Activated B cell treated with CpG ODN at 0.5 μM for 24 hours (primary cell): ENCODE data around the gene DRG1. TPM values are rescaled to one million over a fixed set of nuclear protein-coding genes. Genes with fewer than 3 reads are reported as not detected.

Experiments
- ATAC-seq: fragments of 200-7000 bp; cut with Tn5 transposase; one replicate; pipeline ENCODE4 v1.10.0; 2021; ENCODE audit warnings: low read depth, mild to moderate bottlenecking, moderate library complexity
- CTCF ChIA-PET: fragments of 350-600 bp; sonication (Branson Sonifier 250); formaldehyde crosslinking; loops from one replicate; lab custom pipeline; 2021; ENCODE audit warnings: antibody characterized with exemption; lab: Charles Lee
- POLR2A ChIA-PET: fragments of 350-600 bp; sonication (Branson Sonifier 250); formaldehyde crosslinking; loops from one replicate; lab custom pipeline; 2021; ENCODE audit warnings: antibody characterized with exemption; lab: Charles Lee
- DNase-seq: peaks from one replicate; pipeline ENCODE4 v3.0.0; 2022
- H3K27ac Mint-ChIP-seq: one replicate; pipeline ENCODE4 v1.8.0; 2020; ENCODE audit warnings: mixed read lengths
- H3K27me3 Mint-ChIP-seq: one replicate; pipeline ENCODE4 v1.8.0; 2021; ENCODE audit warnings: mixed read lengths
- H3K36me3 Mint-ChIP-seq: one replicate; pipeline ENCODE4 v1.8.0; 2021; ENCODE audit warnings: low read depth, mixed read lengths
- H3K4me1 Mint-ChIP-seq: one replicate; pipeline ENCODE4 v1.8.0; 2021; ENCODE audit warnings: mixed read lengths
- H3K4me3 Mint-ChIP-seq: one replicate; pipeline ENCODE4 v1.8.0; 2020; ENCODE audit warnings: mild to moderate bottlenecking, mixed read lengths
- H3K9me3 Mint-ChIP-seq: one replicate; pipeline ENCODE4 v1.8.0; 2020; ENCODE audit warnings: mixed read lengths
- CTCF ChIP-seq: fragments of 200-600 bp; IDR thresholded peaks from one replicate; pipeline ENCODE4 v1.8.0; 2022; ENCODE audit warnings: antibody characterized with exemption, mild to moderate bottlenecking
- intact Hi-C: fragments of 100-400 bp; cut with micrococcal nuclease; formaldehyde crosslinking; loops from one replicate; pipeline ENCODE4 v1.15.1; 2024
- total RNA-seq: library from RNA; stranded (reverse); gene quantifications from 2 replicates; pipeline ENCODE4 v1.2.3, GENCODE V29; 2022

DRG1 gene
- total RNA-seq, 1 donor from 2014 or later: 68.5 TPM

GRCh38 chr22:31425331-31426050, 26.1 kb downstream of the DRG1 start:
- ATAC-seq: no peak
- ChIA-PET POLR2A (interaction anchor here (0.6 kb wide), 1 partner anchor 70 kb away, joined by 3 read pairs; no protein-coding TSS in a partner anchor), CTCF (no interaction called here)
- no peaks in the 10 kb centered on the region for H3K27me3 Mint-ChIP-seq
- H3K9me3 Mint-ChIP-seq: no peaks in the 10 kb centered on the region
- peaks cover 78% of the 10 kb centered on the region for H3K36me3 Mint-ChIP-seq
- intact Hi-C loops: no loop called here
- no peak overlapping the region for H3K27ac Mint-ChIP-seq
- H3K4me1 Mint-ChIP-seq: no peaks in the 10 kb centered on the region
- no peak overlapping the region for H3K4me3 Mint-ChIP-seq
- TF ChIP-seq CTCF: no peak
- DNase-seq: no peak

- TF ChIP-seq CTCF: no peak
- no peak for DNase-seq
- H3K27ac Mint-ChIP-seq: no peak overlapping the region
- ChIA-PET CTCF (interaction anchor here (1.0 kb wide), 1 partner anchor 20 kb away, joined by 4 read pairs; no protein-coding TSS in a partner anchor), POLR2A (interaction anchor here (0.6 to 0.7 kb wide), 2 partner anchors 28 to 44 kb away, joined by 3 read pairs; no protein-coding TSS in a partner anchor)
- H3K36me3 Mint-ChIP-seq: peaks cover 87% of the 10 kb centered on the region
- no peaks in the 10 kb centered on the region for H3K27me3 Mint-ChIP-seq
- H3K9me3 Mint-ChIP-seq: no peaks in the 10 kb centered on the region
- ATAC-seq: no peak
- intact Hi-C loops: no loop called here
- no peak overlapping the region for H3K4me3 Mint-ChIP-seq
- no peaks in the 10 kb centered on the region for H3K4me1 Mint-ChIP-seq
These were observed 32.5 kb downstream of the DRG1 start for GRCh38 chr22:31431950-31432349.

GRCh38 chr22:31436132-31436531, 36.7 kb downstream of the DRG1 start:
- CTCF ChIA-PET: no interaction called here

GRCh38 chr22:31439808-31440207, 40.4 kb downstream of the DRG1 start:
- ATAC-seq (no peak), DNase-seq (no peak)
- intact Hi-C loops: no loop called here
- Mint-ChIP-seq H3K4me1 (no peaks in the 10 kb centered on the region), H3K27ac (no peak overlapping the region), H3K4me3 (no peak overlapping the region), H3K36me3 (peaks cover 99% of the 10 kb centered on the region), H3K9me3 (no peaks in the 10 kb centered on the region), H3K27me3 (no peaks in the 10 kb centered on the region)
- ChIA-PET CTCF (no interaction called here), POLR2A (interaction anchor here (0.9 kb wide), 1 partner anchor 10 kb away, joined by 3 read pairs; no protein-coding TSS in a partner anchor)
- TF ChIP-seq CTCF: no peak

More at GRCh38 chr22:31436132-31436531, 36.7 kb downstream of the DRG1 start:
- POLR2A ChIA-PET: no interaction called here
- Mint-ChIP-seq H3K9me3 (no peaks in the 10 kb centered on the region), H3K36me3 (peaks cover 94% of the 10 kb centered on the region), H3K4me3 (no peak overlapping the region), H3K27ac (no peak overlapping the region), H3K4me1 (no peaks in the 10 kb centered on the region), H3K27me3 (no peaks in the 10 kb centered on the region)
- ATAC-seq (no peak), DNase-seq (no peak)
- TF ChIP-seq CTCF: no peak
- intact Hi-C loops: no loop called here

- H3K36me3 Mint-ChIP-seq: peaks cover 100% of the 10 kb centered on the region
- CTCF ChIA-PET: no interaction called here
- no peak for TF ChIP-seq CTCF
- no peak for DNase-seq
- H3K27ac Mint-ChIP-seq: no peak overlapping the region
- POLR2A ChIA-PET: interaction anchor here (1.0 kb wide), 1 partner anchor 42 kb away, joined by 3 read pairs; no protein-coding TSS in a partner anchor
- no peak overlapping the region for H3K4me3 Mint-ChIP-seq
- H3K9me3 Mint-ChIP-seq: no peaks in the 10 kb centered on the region
- ATAC-seq: no peak
- intact Hi-C loops: no loop called here
- H3K4me1 Mint-ChIP-seq: no peaks in the 10 kb centered on the region
- H3K27me3 Mint-ChIP-seq: no peaks in the 10 kb centered on the region
These were observed 41.3 kb downstream of the DRG1 start for GRCh38 chr22:31440681-31441080.
